Measurements from ENCODE around the gene FASLG.
A peak's percentile ranks its signal among the peaks of the same experiment; 100 is the strongest.
"Not testable (repeated sequence)": the region's sequence is repeated elsewhere in the genome, so short reads cannot be mapped to it uniquely, and the experiment has no call there.

The FASLG gene

DNA sequence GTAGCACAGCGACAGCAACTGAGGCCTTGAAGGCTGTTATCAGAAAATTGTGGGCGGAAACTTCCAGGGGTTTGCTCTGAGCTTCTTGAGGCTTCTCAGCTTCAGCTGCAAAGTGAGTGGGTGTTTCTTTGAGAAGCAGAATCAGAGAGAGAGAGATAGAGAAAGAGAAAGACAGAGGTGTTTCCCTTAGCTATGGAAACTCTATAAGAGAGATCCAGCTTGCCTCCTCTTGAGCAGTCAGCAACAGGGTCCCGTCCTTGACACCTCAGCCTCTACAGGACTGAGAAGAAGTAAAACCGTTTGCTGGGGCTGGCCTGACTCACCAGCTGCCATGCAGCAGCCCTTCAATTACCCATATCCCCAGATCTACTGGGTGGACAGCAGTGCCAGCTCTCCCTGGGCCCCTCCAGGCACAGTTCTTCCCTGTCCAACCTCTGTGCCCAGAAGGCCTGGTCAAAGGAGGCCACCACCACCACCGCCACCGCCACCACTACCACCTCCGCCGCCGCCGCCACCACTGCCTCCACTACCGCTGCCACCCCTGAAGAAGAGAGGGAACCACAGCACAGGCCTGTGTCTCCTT, at the start of gene FASLG:
Gene FASLG (plus strand): TSS at position 233 of the 583 bp plus-strand sequence. CDS start 99 bp downstream, at position 332.
- Histone ChIP-seq H4K20me1 (no peaks in the 10 kb centered on the region), H3K9me3 (replicated peaks in 1 of 11) (no peaks in the 10 kb centered on the region), H3K9ac (no peak within 1 kb of the TSS), H3K4me1 (peaks cover 16 to 28% (median 19%) of the 10 kb centered on the region in 10 experiments), H3K27ac (no peak within 1 kb of the TSS), H3K36me3 (no peaks in the 10 kb centered on the region), H3K27me3 (no peaks in the 10 kb centered on the region), H3K4me2 (no peak within 1 kb of the TSS), H3K4me3 (no peak within 1 kb of the TSS)
- TF ChIP-seq Cebpa-rat (IDR thresholded peaks at IDR 0.05) = no peak

- H4K20me1 ChIP-seq = no peaks in the 10 kb centered on the region
- no peaks in the 10 kb centered on the region for H3K27me3 ChIP-seq
- no peak overlapping the region for H3K4me3 ChIP-seq
- no peaks in the 10 kb centered on the region for H3K4me1 ChIP-seq
- no peak for TF ChIP-seq Cebpa-rat (IDR thresholded peaks at IDR 0.05)
- H3K27ac ChIP-seq = no peak overlapping the region
- H3K9ac ChIP-seq = no peak overlapping the region
- no peak overlapping the region for H3K4me2 ChIP-seq
- no peaks in the 10 kb centered on the region for H3K9me3 ChIP-seq (replicated peaks in 1 of 11)
- peaks cover 17 to 67% (median 37%) of the 10 kb centered on the region in 11 experiments; a peak in 21 of 22 replicates for H3K36me3 ChIP-seq
These were observed 49.4 kb upstream of the FASLG start for GRCh38 chr1:172609528-172609927.

- TF ChIP-seq Cebpa-rat (IDR thresholded peaks at IDR 0.05) = no peak
- Histone ChIP-seq H3K27me3 (no peaks in the 10 kb centered on the region), H3K9me3 (replicated peaks in 1 of 11) (peaks cover 1 to 21% (median 9%) of the 10 kb centered on the region in 11 experiments; a peak in 15 of 22 replicates), H3K9ac (no peak overlapping the region), H3K27ac (no peak overlapping the region), H3K36me3 (peaks cover 17 to 47% (median 27%) of the 10 kb centered on the region in 11 experiments; a peak in 21 of 22 replicates), H3K4me3 (no peak overlapping the region), H3K4me2 (no peak overlapping the region), H4K20me1 (no peaks in the 10 kb centered on the region), H3K4me1 (peaks cover 0 to 12% (median 0%) of the 10 kb centered on the region in 10 experiments; a peak in 4 of 20 replicates)
These were observed 46.4 kb upstream of the FASLG start for GRCh38 chr1:172612478-172612877.

- Histone ChIP-seq H3K4me3 (no peak overlapping the region), H3K36me3 (peaks cover 17 to 43% (median 27%) of the 10 kb centered on the region in 11 experiments; a peak in 21 of 22 replicates), H4K20me1 (no peaks in the 10 kb centered on the region), H3K9ac (no peak overlapping the region), H3K4me1 (peaks cover 0 to 12% (median 0%) of the 10 kb centered on the region in 10 experiments; a peak in 4 of 20 replicates), H3K9me3 (replicated peaks in 1 of 11) (peaks cover 5 to 21% (median 10%) of the 10 kb centered on the region in 11 experiments; a peak in 19 of 22 replicates), H3K27ac (no peak overlapping the region), H3K4me2 (no peak overlapping the region), H3K27me3 (no peaks in the 10 kb centered on the region)
- no peak for TF ChIP-seq Cebpa-rat (IDR thresholded peaks at IDR 0.05)
These were observed 45.6 kb upstream of the FASLG start for GRCh38 chr1:172613294-172613693.

- Histone ChIP-seq H3K27ac (no peak overlapping the region), H4K20me1 (no peaks in the 10 kb centered on the region), H3K27me3 (no peaks in the 10 kb centered on the region), H3K36me3 (peaks cover under 1 to 24% (median 6%) of the 10 kb centered on the region in 11 experiments; a peak in 10 of 22 replicates), H3K4me1 (peaks cover 0 to 12% (median 0%) of the 10 kb centered on the region in 10 experiments; a peak in 4 of 20 replicates), H3K4me2 (peak overlapping the region in 2 of 11 experiments; percentile 9 to 40; a peak in 2 of 22 replicates), H3K9me3 (replicated peaks in 1 of 11) (peaks cover 33 to 50% (median 37%) of the 10 kb centered on the region in 11 experiments), H3K9ac (no peak overlapping the region), H3K4me3 (no peak overlapping the region)
- TF ChIP-seq Cebpa-rat (IDR thresholded peaks at IDR 0.05) = no peak
These were observed 42.7 kb upstream of the FASLG start for GRCh38 chr1:172616195-172616594.

- no peak overlapping the region for H3K27ac ChIP-seq
- H3K4me2 ChIP-seq = peak overlapping the region in 1 of 11 experiments; percentile 9; a peak in 1 of 22 replicates
- peaks cover 0 to 12% (median 0%) of the 10 kb centered on the region in 10 experiments; a peak in 4 of 20 replicates for H3K4me1 ChIP-seq
- no peak overlapping the region for H3K9ac ChIP-seq
- no peak for TF ChIP-seq Cebpa-rat (IDR thresholded peaks at IDR 0.05)
- H4K20me1 ChIP-seq = no peaks in the 10 kb centered on the region
- peaks cover 38 to 55% (median 42%) of the 10 kb centered on the region in 11 experiments for H3K9me3 ChIP-seq (replicated peaks in 1 of 11)
- H3K36me3 ChIP-seq = peaks cover 0 to 20% (median 2%) of the 10 kb centered on the region in 11 experiments; a peak in 7 of 22 replicates
- no peaks in the 10 kb centered on the region for H3K27me3 ChIP-seq
- H3K4me3 ChIP-seq = no peak overlapping the region
These were observed 42.3 kb upstream of the FASLG start for GRCh38 chr1:172616636-172617035.

- peaks cover 0 to 15% (median 0%) of the 10 kb centered on the region in 10 experiments; a peak in 4 of 20 replicates for H3K4me1 ChIP-seq
- not testable (repeated sequence) for H3K27ac ChIP-seq, H4K20me1 ChIP-seq, H3K27me3 ChIP-seq, H3K4me2 ChIP-seq, H3K9ac ChIP-seq, H3K4me3 ChIP-seq
- peaks cover 44 to 60% (median 52%) of the 10 kb centered on the region in 11 experiments for H3K9me3 ChIP-seq (replicated peaks in 1 of 11)
- H3K36me3 ChIP-seq = 0 out of 22 replicates have a peak, but pooled peaks cover 0 to 13% (median 0%) of the 10 kb centered on the region in 11 experiments
These were observed 38.3 kb upstream of the FASLG start for GRCh38 chr1:172620603-172621002.

- Histone ChIP-seq H3K27ac (no peak overlapping the region), H3K9me3 (replicated peaks in 1 of 11) (peaks cover 35 to 48% (median 42%) of the 10 kb centered on the region in 11 experiments), H3K4me3 (no peak overlapping the region), H3K4me2 (no peak overlapping the region), H3K4me1 (peaks cover 0 to 6% (median 3%) of the 10 kb centered on the region in 10 experiments; a peak in 15 of 20 replicates), H3K36me3 (0 out of 22 replicates have a peak, but pooled peaks cover 0 to 13% (median 0%) of the 10 kb centered on the region in 11 experiments), H4K20me1 (no peaks in the 10 kb centered on the region), H3K9ac (no peak overlapping the region), H3K27me3 (no peaks in the 10 kb centered on the region)
- TF ChIP-seq Cebpa-rat (IDR thresholded peaks at IDR 0.05) = no peak
These were observed 36.4 kb upstream of the FASLG start for GRCh38 chr1:172622541-172622940.

DNA sequence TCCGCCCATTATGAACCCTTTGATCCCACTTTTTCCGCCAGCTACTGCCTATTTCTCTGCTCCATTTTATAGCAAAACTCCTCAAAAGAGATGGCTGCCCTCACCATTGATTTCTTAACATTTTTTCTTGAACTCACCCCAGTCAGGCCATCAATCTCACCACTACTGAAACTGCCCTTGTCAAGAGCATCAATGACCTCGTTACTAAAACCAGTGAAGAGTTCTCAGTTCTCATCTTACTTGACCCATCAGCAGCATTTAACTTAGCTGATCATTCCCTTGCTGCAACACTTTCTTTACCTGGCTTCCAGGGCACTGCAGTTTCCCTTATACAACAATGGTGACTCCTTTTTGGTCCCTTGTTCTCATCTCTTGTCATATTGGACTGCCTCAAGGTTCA, 35.2 kb upstream of the FASLG start:
- peaks cover 0 to 18% (median 12%) of the 10 kb centered on the region in 10 experiments; a peak in 18 of 20 replicates for H3K4me1 ChIP-seq
- no peak overlapping the region for H3K4me2 ChIP-seq
- 0 out of 22 replicates have a peak, but pooled peaks cover 0 to 13% (median 0%) of the 10 kb centered on the region in 11 experiments for H3K36me3 ChIP-seq
- no peak overlapping the region for H3K9ac ChIP-seq
- no peak overlapping the region for H3K4me3 ChIP-seq
- H4K20me1 ChIP-seq = no peaks in the 10 kb centered on the region
- H3K27me3 ChIP-seq = no peaks in the 10 kb centered on the region
- TF ChIP-seq Cebpa-rat (IDR thresholded peaks at IDR 0.05) = no peak
- peaks cover 31 to 42% (median 36%) of the 10 kb centered on the region in 11 experiments for H3K9me3 ChIP-seq (replicated peaks in 1 of 11)
- no peak overlapping the region for H3K27ac ChIP-seq
